Smooth muscle cell (in vitro differentiated cells): ENCODE measurements around the gene VIPAS39. TPM values are rescaled to one million over a fixed set of nuclear protein-coding genes. Genes with fewer than 3 reads are reported as not detected.
A peak's percentile ranks its signal among the peaks of the same experiment; 100 is the strongest.

Experiments
- DNase-seq: peaks from one replicate; lab custom pipeline; 2025; ENCODE audit not compliant: unreplicated experiment; lab: John Stamatoyannopoulos, UW
- H2AFZ ChIP-seq: fragments of 200-600 bp; sonication (generic); 2 replicates; pipeline ENCODE4 v1.6.0; 2016; ENCODE audit warnings: antibody characterized with exemption, low read depth, mild to moderate bottlenecking
- H3F3A ChIP-seq: fragments of 200-600 bp; sonication (generic); 2 replicates; pipeline ENCODE4 v1.6.0; 2017; ENCODE audit warnings: antibody characterized with exemption, low read depth
- H3K27ac ChIP-seq: fragments of 200-600 bp; sonication (generic); 2 replicates; pipeline ENCODE4 v1.5.1; 2016; ENCODE audit warnings: low read depth, mild to moderate bottlenecking
- H3K27me3 ChIP-seq: fragments of 200-600 bp; sonication (generic); 2 replicates; pipeline ENCODE4 v1.6.1; 2016; ENCODE audit warnings: low read depth, mild to moderate bottlenecking
- H3K36me3 ChIP-seq: fragments of 200-600 bp; sonication (generic); 2 replicates; pipeline ENCODE4 v1.5.1; 2016; ENCODE audit warnings: low read depth
- H3K4me1 ChIP-seq: fragments of 200-600 bp; sonication (generic); 2 replicates; pipeline ENCODE4 v1.5.1; 2016; ENCODE audit warnings: low read depth
- H3K4me2 ChIP-seq: fragments of 200-600 bp; sonication (generic); 2 replicates; pipeline ENCODE4 v1.6.0; 2016; ENCODE audit warnings: mild to moderate bottlenecking
- H3K4me3 ChIP-seq: fragments of 200-600 bp; sonication (generic); 2 replicates; pipeline ENCODE4 v1.5.1; 2016; ENCODE audit warnings: mild to moderate bottlenecking
- H3K79me2 ChIP-seq: fragments of 200-600 bp; sonication (generic); 2 replicates; pipeline ENCODE4 v1.6.0; 2016; ENCODE audit warnings: low read depth, mild to moderate bottlenecking
- H3K9ac ChIP-seq: fragments of 200-600 bp; sonication (generic); 2 replicates; pipeline ENCODE4 v1.6.0; 2016; ENCODE audit warnings: low read depth
- H3K9me3 ChIP-seq: fragments of 200-600 bp; sonication (generic); replicated peaks from 2 replicates; pipeline ENCODE4 v1.5.1; 2016; ENCODE audit warnings: low read depth
- H4K20me1 ChIP-seq: fragments of 200-600 bp; sonication (generic); 2 replicates; pipeline ENCODE4 v1.6.0; 2016; ENCODE audit warnings: low read depth
- CTCF ChIP-seq: fragments of 200-600 bp; sonication (generic); IDR thresholded peaks from 2 replicates; pipeline ENCODE4 v1.5.1; 2017; ENCODE audit warnings: borderline replicate concordance, mild to moderate bottlenecking, antibody characterized with exemption; ENCODE audit not compliant: insufficient read depth, poor library complexity, severe bottlenecking
- WGBS: methylation state at CpG from one replicate; pipeline ENCODE4 v1.1.7; 2016; ENCODE audit warnings: low lambda C conversion rate; 5-methylcytosine and 5-hydroxymethylcytosine counted together
- polyA plus RNA-seq: library from polyadenylated mRNA; unstranded; fragments of >200 nt; fragmentation: Nextera tagmentation; extraction: Ambion mirVana; gene quantifications from 2 replicates; pipeline ENCODE4 v1.2.1, GENCODE V29; 2016
- total RNA-seq: library from RNA; depleted of rRNA; stranded (reverse); fragments of >200 nt; gene quantifications from 2 replicates; pipeline ENCODE4 v1.2.3, GENCODE V29; 2014

The VIPAS39 gene
- total and polyA plus RNA-seq, 2 experiments from 2014 or later: 12.3 to 55.5 TPM

GRCh38 chr14:77488558-77488957 lies 31.2 kb upstream of the VIPAS39 start:
- Histone ChIP-seq H3K9me3 (no peaks in the 10 kb centered on the region), H3K4me1 (no peaks in the 10 kb centered on the region), H4K20me1 (no peaks in the 10 kb centered on the region), H3F3A (no peaks in the 10 kb centered on the region), H3K9ac (no peak overlapping the region), H3K27ac (no peak overlapping the region), H3K36me3 (no peaks in the 10 kb centered on the region), H2AFZ (no peak overlapping the region), H3K27me3 (no peaks in the 10 kb centered on the region), H3K4me2 (no peak overlapping the region), H3K4me3 (no peak overlapping the region), H3K79me2 (no peaks in the 10 kb centered on the region)
- WGBS: 92% methylated on average over 7 of the region's 7 CpGs
- TF ChIP-seq CTCF: no peak
- DNase-seq: no peak

GRCh38 chr14:77485901-77486678 lies 28.7 kb upstream of the VIPAS39 start:
- H3K79me2 ChIP-seq: no peaks in the 10 kb centered on the region
- H3K27me3 ChIP-seq: no peaks in the 10 kb centered on the region
- peak overlapping the region; percentile 69 for H3K27ac ChIP-seq
- H4K20me1 ChIP-seq: no peaks in the 10 kb centered on the region
- no peaks in the 10 kb centered on the region for H3K4me1 ChIP-seq
- H3F3A ChIP-seq: no peaks in the 10 kb centered on the region
- H3K4me2 ChIP-seq: no peak overlapping the region
- WGBS: 67% methylated on average over 7 of the region's 7 CpGs
- no peak for TF ChIP-seq CTCF
- peak overlapping the region; percentile 48 for H3K9ac ChIP-seq
- H3K36me3 ChIP-seq: no peaks in the 10 kb centered on the region
- no peak for DNase-seq
- H3K4me3 ChIP-seq: no peak overlapping the region
- no peak overlapping the region for H2AFZ ChIP-seq
- H3K9me3 ChIP-seq: no peaks in the 10 kb centered on the region

GRCh38 chr14:77485256-77485655 lies 27.9 kb upstream of the VIPAS39 start:
- no peak overlapping the region for H2AFZ ChIP-seq

More at GRCh38 chr14:77485256-77485655, 27.9 kb upstream of the VIPAS39 start:
- no peak for DNase-seq
- Histone ChIP-seq H3K79me2 (no peaks in the 10 kb centered on the region), H3K27me3 (no peaks in the 10 kb centered on the region), H3K9ac (peak overlapping the region; percentile 48), H3K36me3 (no peaks in the 10 kb centered on the region), H3K4me1 (no peaks in the 10 kb centered on the region), H3K4me3 (no peak overlapping the region), H3K27ac (no peak overlapping the region), H3K4me2 (no peak overlapping the region), H3F3A (no peaks in the 10 kb centered on the region), H3K9me3 (no peaks in the 10 kb centered on the region), H4K20me1 (no peaks in the 10 kb centered on the region)
- 82% methylated on average over 3 of the region's 3 CpGs for WGBS
- TF ChIP-seq CTCF: no peak
